Thoracic aorta (tissue), 2 donors: Measurements from ENCODE around the gene ZNF511. TPM values are rescaled to one million over a fixed set of nuclear protein-coding genes. Genes with fewer than 3 reads are reported as not detected.

Experiments
- ATAC-seq: fragments of 150-250 bp; one replicate; pipeline ENCODE4 v1.8.0; 2017; ENCODE audit warnings: low read depth; ENCODE audit not compliant: insufficient number of reproducible peaks, low FRiP score
- DNase-seq: peaks from one replicate; pipeline ENCODE4 v3.0.0-alpha.2; 2020; ENCODE audit warnings: low spot score
- H3K27ac ChIP-seq, 2 donors: fragments of 200-600 bp; sonication (generic); 1 replicate in 1 of 2; 2 replicates in 1 of 2; pipeline ENCODE4 v1.5.1; 2016; ENCODE audit warnings: mild to moderate bottlenecking in 2 of 2, moderate library complexity in 2 of 2
- H3K27me3 ChIP-seq: fragments of 200-600 bp; sonication (generic); replicated peaks from 2 replicates; pipeline ENCODE4 v1.6.0; 2016; ENCODE audit warnings: mild to moderate bottlenecking; ENCODE audit not compliant: insufficient read depth
- H3K36me3 ChIP-seq: fragments of 200-600 bp; sonication (generic); one replicate; pipeline ENCODE4 v1.5.1; 2016
- H3K4me1 ChIP-seq, 2 donors: fragments of 200-600 bp; sonication (generic); 1 replicate in 1 of 2; 2 replicates in 1 of 2; pipeline versions ENCODE4 v1.5.1 to v1.6.0; 2016; ENCODE audit warnings: low read depth in 2 of 2, mild to moderate bottlenecking in 1 of 2; ENCODE audit not compliant: control insufficient read depth in 1 of 2
- H3K4me3 ChIP-seq: fragments of 200-600 bp; sonication (generic); 2 replicates; pipeline ENCODE4 v1.5.1; 2016; ENCODE audit warnings: mild to moderate bottlenecking
- H3K9me3 ChIP-seq: fragments of 200-600 bp; sonication (generic); 2 replicates; pipeline ENCODE4 v1.5.1; 2016
- total RNA-seq, 2 donors: library from RNA; depleted of rRNA; stranded (reverse); fragments of >200 nt; gene quantifications; one replicate each; pipeline versions ENCODE4 v1.1.0 to v1.2.3, GENCODE V29; 2016
- TF ChIP-seq, protein P1 (sequence below): fragments of 200-600 bp; sonication (generic); IDR thresholded peaks from one replicate; pipeline ENCODE4 v1.5.1; 2019; ENCODE audit warnings: antibody characterized with exemption

Gene ZNF511
- total RNA-seq, 2 donors from 2014 or later = 20.0 to 33.2 TPM

DNA sequence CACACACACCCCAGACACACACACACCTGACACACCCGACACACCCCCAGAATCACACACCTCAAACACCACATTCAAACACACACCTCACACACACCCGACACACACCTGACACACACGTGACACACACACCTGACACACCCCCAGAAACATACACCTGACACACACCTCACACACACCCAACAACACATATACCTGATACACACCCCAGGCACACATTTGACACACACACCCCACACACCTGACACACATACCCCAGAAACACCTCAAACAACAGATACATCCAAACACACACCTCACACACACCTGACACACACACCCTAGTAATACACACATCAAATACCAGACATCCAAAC lies 28.6 kb downstream of the ZNF511 start:
- no peaks in the 10 kb centered on the region for H3K9me3 ChIP-seq
- no peak overlapping the region for H3K4me3 ChIP-seq
- H3K27ac ChIP-seq = no peak overlapping the region
- DNase-seq (no peak), ATAC-seq (no peak)
- H3K27me3 ChIP-seq = peaks cover 6% of the 10 kb centered on the region
- TF ChIP-seq, protein P1, sequence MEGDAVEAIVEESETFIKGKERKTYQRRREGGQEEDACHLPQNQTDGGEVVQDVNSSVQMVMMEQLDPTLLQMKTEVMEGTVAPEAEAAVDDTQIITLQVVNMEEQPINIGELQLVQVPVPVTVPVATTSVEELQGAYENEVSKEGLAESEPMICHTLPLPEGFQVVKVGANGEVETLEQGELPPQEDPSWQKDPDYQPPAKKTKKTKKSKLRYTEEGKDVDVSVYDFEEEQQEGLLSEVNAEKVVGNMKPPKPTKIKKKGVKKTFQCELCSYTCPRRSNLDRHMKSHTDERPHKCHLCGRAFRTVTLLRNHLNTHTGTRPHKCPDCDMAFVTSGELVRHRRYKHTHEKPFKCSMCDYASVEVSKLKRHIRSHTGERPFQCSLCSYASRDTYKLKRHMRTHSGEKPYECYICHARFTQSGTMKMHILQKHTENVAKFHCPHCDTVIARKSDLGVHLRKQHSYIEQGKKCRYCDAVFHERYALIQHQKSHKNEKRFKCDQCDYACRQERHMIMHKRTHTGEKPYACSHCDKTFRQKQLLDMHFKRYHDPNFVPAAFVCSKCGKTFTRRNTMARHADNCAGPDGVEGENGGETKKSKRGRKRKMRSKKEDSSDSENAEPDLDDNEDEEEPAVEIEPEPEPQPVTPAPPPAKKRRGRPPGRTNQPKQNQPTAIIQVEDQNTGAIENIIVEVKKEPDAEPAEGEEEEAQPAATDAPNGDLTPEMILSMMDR = no peak
- H3K4me1 ChIP-seq = peaks cover 17 to 22% of the 10 kb centered on the region in 2 donors
- H3K36me3 ChIP-seq = no peaks in the 10 kb centered on the region

DNA sequence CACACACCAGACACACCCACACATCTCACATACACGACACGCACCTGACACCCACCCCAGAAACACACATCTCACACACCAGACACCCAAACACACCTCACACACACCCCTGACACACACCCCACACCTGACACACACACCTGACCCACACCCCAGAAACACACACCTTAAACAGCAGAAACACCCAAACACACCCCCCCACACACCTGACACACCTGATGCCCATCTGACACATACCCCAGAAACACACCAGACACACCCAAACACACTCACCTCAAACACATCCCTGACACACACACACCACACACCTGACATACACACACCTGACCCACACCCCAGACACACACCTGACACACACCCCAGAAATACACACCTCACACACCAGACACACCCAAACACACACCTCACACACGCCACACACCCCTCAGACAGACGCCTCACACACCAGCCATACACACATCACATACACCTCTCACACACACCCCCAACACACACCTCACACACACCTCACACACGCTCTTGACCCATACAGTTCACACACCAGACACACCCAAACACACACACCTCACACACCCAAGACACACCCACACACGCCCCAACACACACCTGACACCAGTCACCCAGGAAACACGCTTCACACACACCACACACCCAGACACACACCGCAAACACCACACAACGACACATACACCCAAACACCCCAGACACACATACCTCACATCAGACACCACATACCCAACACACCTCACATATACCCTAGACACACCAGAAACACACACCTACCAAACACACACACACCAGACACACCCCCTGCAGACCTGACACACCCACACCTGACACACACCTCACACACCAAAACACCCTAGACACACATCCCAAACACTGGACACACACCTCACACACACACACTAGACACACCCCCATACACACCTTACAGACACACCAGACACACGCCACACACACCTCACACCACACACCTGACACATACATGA lies 29.7 kb downstream of the ZNF511 start:
- no peak overlapping the region for H3K4me3 ChIP-seq
- H3K27ac ChIP-seq = no peak overlapping the region
- H3K36me3 ChIP-seq = no peaks in the 10 kb centered on the region
- no peaks in the 10 kb centered on the region for H3K9me3 ChIP-seq
- no peak for ATAC-seq
- TF ChIP-seq, protein P1 = no peak
- peaks cover 6% of the 10 kb centered on the region for H3K27me3 ChIP-seq
- H3K4me1 ChIP-seq = peaks cover 17 to 22% of the 10 kb centered on the region in 2 donors
- no peak for DNase-seq

DNA sequence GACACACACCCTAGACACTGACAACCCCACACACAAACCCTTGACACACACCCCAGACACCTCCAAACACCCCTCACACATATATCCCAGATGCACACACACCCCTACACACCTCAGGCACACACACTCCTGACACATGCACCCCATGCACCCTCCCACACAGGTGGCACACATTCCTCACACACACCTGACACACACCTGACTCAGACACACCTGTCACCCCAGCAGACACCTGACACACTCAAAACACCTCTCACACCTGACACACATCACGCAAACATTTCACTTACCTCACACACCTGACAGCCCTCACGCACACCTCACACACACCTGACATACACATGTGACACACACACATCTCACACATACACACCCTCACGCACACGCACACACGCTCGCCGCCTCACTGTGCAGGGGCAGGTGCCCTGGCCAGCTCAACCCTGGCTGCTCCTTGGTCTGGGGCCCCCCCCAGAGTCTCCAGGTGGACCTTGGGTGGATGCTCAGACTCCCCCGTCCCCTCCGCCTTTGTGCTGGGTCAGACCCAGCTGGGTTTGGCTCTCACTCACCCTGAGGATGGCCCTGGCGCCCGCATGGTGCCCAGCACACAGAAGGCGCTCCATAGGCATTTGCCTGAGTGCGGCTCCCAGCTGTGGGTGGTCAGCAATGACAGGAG lies 31.1 kb downstream of the ZNF511 start:
- H3K27me3 ChIP-seq = peaks cover 6% of the 10 kb centered on the region

DNA sequence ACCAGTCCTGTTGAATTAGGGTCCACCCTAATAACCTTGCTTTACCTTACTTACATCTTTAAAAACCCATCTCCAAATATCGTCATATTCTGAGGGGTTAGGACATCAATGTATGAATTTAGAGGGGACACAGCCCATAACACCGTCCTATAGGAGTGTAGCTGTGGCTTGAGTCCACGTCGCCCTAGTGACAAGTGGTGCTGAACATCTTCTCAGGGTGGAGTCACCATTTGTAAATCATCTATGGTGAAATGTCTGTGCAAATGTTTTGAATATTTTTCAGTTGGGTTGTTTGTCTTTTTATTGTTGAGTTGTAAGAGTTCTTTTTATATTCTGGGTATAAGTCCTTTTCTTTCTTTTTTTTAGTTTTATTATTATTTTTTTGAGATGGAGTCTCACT lies 33.3 kb downstream of the ZNF511 start:
- ATAC-seq (no peak), DNase-seq (no peak)
- no peak overlapping the region for H3K4me3 ChIP-seq
- H3K9me3 ChIP-seq = no peaks in the 10 kb centered on the region
- no peaks in the 10 kb centered on the region for H3K4me1 ChIP-seq
- no peak overlapping the region for H3K27ac ChIP-seq
- TF ChIP-seq, protein P1 = no peak
- no peaks in the 10 kb centered on the region for H3K27me3 ChIP-seq
- no peaks in the 10 kb centered on the region for H3K36me3 ChIP-seq

More for the DNA sequence above, 31.1 kb downstream of the ZNF511 start:
- no peaks in the 10 kb centered on the region for H3K9me3 ChIP-seq
- ATAC-seq = no peak
- no peak overlapping the region for H3K27ac ChIP-seq
- TF ChIP-seq, protein P1 = no peak
- peaks cover 17 to 19% of the 10 kb centered on the region in 2 donors for H3K4me1 ChIP-seq
- H3K36me3 ChIP-seq = no peaks in the 10 kb centered on the region
- DNase-seq = no peak
- H3K4me3 ChIP-seq = no peak overlapping the region

DNA sequence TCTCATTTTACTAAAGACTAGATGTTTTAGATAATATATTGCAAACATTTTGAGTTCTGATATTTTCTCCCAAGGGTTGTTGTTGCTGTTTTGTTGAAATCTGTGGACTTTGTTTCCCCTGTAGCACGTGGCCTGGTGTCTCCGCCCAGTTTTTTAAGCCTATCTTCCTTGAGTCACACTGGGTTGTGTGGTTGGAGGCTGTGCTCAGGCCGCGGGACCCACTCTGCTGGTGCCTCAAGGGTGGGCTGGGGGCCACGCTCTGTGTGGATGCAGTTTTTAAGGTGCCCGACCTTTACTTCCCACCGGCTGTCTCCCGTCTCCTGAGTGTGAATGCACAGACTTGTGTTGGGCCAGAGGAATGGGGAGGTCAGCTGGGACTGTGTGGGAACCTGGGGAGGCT lies 34.2 kb downstream of the ZNF511 start:
- Histone ChIP-seq H3K4me1 (no peaks in the 10 kb centered on the region), H3K27me3 (no peaks in the 10 kb centered on the region), H3K36me3 (no peaks in the 10 kb centered on the region), H3K4me3 (no peak overlapping the region), H3K27ac (no peak overlapping the region), H3K9me3 (no peaks in the 10 kb centered on the region)
- no peak for DNase-seq
- TF ChIP-seq, protein P1 = no peak
- no peak for ATAC-seq
